SU-DHL-6 (cell line): ENCODE measurements around the gene IL17B.

Experiments used
- H2AFZ ChIP-seq: fragments of 200-600 bp; sonication (generic); 2 replicates; pipeline ENCODE4 v1.6.1; 2014; ENCODE audit warnings: low read depth, mild to moderate bottlenecking, moderate library complexity, mixed read lengths, antibody characterized with exemption, low read length; ENCODE audit not compliant: severe bottlenecking
- H3F3A ChIP-seq: fragments of 200-600 bp; shearing (Covaris generic); 2 replicates; pipeline ENCODE4 v1.6.0; 2016; ENCODE audit warnings: antibody characterized with exemption, mild to moderate bottlenecking; ENCODE audit not compliant: insufficient read depth
- H3K27ac ChIP-seq: fragments of 200-600 bp; sonication (generic); 2 replicates; pipeline ENCODE4 v1.5.1; 2016; ENCODE audit warnings: low read depth, mild to moderate bottlenecking, low read length, moderate library complexity, mixed read lengths
- H3K27me3 ChIP-seq: fragments of 200-600 bp; sonication (generic), shearing (Covaris generic); 2 replicates; pipeline ENCODE4 v1.6.0; 2014; ENCODE audit warnings: mild to moderate bottlenecking, low read length
- H3K36me3 ChIP-seq: fragments of 200-600 bp; sonication (generic); 2 replicates; pipeline ENCODE4 v1.6.1; 2014; ENCODE audit warnings: mild to moderate bottlenecking, low read length, mixed read lengths
- H3K4me2 ChIP-seq: fragments of 300-600, 200-600 bp; shearing (Covaris generic), sonication (generic); 2 replicates; pipeline ENCODE4 v1.6.0; 2014; ENCODE audit warnings: low read length, low read depth, mild to moderate bottlenecking; ENCODE audit not compliant: poor library complexity, severe bottlenecking
- H3K4me3 ChIP-seq: fragments of 200-600 bp; sonication (generic); 2 replicates; pipeline ENCODE4 v1.5.1; 2014; ENCODE audit warnings: antibody characterized with exemption, low read length, mild to moderate bottlenecking, mixed read lengths; ENCODE audit not compliant: insufficient read depth, poor library complexity, severe bottlenecking
- H3K79me2 ChIP-seq: fragments of 200-600 bp; sonication (generic); 2 replicates; pipeline ENCODE4 v1.6.1; 2014; ENCODE audit warnings: mild to moderate bottlenecking, low read length, moderate library complexity; ENCODE audit not compliant: insufficient read depth
- H3K9ac ChIP-seq: fragments of 200-600 bp; sonication (generic); 2 replicates; pipeline ENCODE4 v1.7.0; 2014; ENCODE audit warnings: mild to moderate bottlenecking, low read length
- H3K9me2 ChIP-seq: fragments of 200-600 bp; sonication (generic); replicated peaks from 2 replicates; pipeline ENCODE4 v1.6.1; 2014; ENCODE audit warnings: low read length; ENCODE audit not compliant: insufficient read depth
- H3K9me3 ChIP-seq: fragments of 200-600 bp; sonication (generic); 2 replicates; pipeline ENCODE4 v1.6.1; 2014; ENCODE audit warnings: low read length, mixed read lengths; ENCODE audit not compliant: insufficient read depth
- H4K20me1 ChIP-seq: fragments of 200-600 bp; sonication (generic); 2 replicates; pipeline ENCODE4 v1.6.1; 2014; ENCODE audit warnings: low read depth, mild to moderate bottlenecking, antibody characterized with exemption, low read length, moderate library complexity, mixed read lengths
- EZH2phosphoT487 ChIP-seq: fragments of 200-600 bp; sonication (generic), shearing (Covaris generic); conservative IDR thresholded peaks from 2 replicates; pipeline ENCODE4 v1.6.1; 2018; ENCODE audit warnings: mild to moderate bottlenecking, antibody characterized with exemption, low read length, moderate library complexity, mixed read lengths
- TF ChIP-seq, protein P1 (sequence below): fragments of 200-600 bp; sonication (generic); IDR thresholded peaks from one replicate; pipeline ENCODE4 v1.5.1; 2017; ENCODE audit warnings: antibody characterized with exemption, mild to moderate bottlenecking, low read length, moderate library complexity; ENCODE audit not compliant: insufficient read depth, poor library complexity, severe bottlenecking

Gene IL17B

DNA sequence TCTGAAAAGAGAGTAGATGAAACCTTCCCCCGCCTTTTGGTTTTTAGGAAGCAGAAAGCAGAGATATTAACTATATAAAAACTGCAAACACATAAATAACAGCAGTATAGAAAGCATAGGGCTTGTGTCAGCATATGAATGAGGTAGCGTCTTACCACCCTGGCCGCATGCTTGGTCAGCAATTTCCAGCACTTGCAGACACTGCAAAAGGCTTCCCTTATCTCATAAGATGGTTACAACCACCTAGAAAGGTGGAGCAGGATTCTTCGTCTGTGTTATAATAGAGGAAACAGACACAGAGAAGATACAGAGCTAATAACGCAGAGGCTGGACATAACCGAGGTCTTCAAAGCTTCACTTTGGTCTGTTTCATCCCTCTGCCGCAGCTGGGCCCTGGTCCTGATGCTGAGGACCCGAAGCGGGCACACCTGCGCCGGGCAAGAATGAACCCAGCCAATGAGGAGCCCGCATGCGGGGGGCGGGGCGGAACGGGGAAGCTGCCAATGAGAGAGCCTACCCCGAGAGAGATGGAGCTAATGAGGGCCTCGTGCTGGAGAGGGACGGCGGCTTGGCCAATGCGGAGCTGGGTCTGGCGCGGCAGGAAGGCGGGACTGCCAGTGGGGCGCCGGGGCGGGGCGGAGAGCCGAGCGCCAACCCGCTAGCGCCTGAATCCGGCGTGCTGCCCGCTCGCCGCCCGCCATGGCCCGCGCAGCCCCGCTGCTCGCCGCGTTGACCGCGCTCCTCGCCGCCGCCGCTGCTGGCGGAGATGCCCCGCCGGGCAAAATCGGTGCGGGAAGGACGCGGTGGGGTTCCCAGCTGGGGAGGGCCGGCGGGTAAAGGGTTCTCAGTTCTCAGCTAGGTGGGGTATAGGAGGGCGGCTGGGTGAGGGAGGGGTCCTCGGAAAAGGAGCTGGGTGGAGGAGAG lies 21.5 kb downstream of the IL17B start, which contains the start of gene PCYOX1L:
PCYOX1L (plus strand) TSS at position 677 of the 924 bp plus-strand sequence; CDS start at position 700, 23 bp downstream.
- H3K4me2 ChIP-seq, result peak within 1 kb of the TSS; percentile 93
- H4K20me1 ChIP-seq, result 0 out of 2 replicates have a peak, but pooled peaks cover 10% of the 10 kb centered on the region
- TF ChIP-seq EZH2phosphoT487, result no peak
- TF ChIP-seq, protein P1, sequence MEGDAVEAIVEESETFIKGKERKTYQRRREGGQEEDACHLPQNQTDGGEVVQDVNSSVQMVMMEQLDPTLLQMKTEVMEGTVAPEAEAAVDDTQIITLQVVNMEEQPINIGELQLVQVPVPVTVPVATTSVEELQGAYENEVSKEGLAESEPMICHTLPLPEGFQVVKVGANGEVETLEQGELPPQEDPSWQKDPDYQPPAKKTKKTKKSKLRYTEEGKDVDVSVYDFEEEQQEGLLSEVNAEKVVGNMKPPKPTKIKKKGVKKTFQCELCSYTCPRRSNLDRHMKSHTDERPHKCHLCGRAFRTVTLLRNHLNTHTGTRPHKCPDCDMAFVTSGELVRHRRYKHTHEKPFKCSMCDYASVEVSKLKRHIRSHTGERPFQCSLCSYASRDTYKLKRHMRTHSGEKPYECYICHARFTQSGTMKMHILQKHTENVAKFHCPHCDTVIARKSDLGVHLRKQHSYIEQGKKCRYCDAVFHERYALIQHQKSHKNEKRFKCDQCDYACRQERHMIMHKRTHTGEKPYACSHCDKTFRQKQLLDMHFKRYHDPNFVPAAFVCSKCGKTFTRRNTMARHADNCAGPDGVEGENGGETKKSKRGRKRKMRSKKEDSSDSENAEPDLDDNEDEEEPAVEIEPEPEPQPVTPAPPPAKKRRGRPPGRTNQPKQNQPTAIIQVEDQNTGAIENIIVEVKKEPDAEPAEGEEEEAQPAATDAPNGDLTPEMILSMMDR, result no peak
- peaks cover 21% of the 10 kb centered on the region; the same call in 1 of the 2 replicates for H3F3A ChIP-seq
- H3K27ac ChIP-seq, result peak within 1 kb of the TSS; percentile 62
- H3K9me3 ChIP-seq, result no peaks in the 10 kb centered on the region
- peak within 1 kb of the TSS; percentile 90 for H2AFZ ChIP-seq
- H3K9ac ChIP-seq, result peak within 1 kb of the TSS; percentile 95
- H3K79me2 ChIP-seq, result peaks cover 40% of the 10 kb centered on the region
- H3K4me3 ChIP-seq, result peak within 1 kb of the TSS; percentile 82
- peaks cover 13% of the 10 kb centered on the region for H3K36me3 ChIP-seq
- no peaks in the 10 kb centered on the region for H3K27me3 ChIP-seq
- no peaks in the 10 kb centered on the region for H3K9me2 ChIP-seq

DNA sequence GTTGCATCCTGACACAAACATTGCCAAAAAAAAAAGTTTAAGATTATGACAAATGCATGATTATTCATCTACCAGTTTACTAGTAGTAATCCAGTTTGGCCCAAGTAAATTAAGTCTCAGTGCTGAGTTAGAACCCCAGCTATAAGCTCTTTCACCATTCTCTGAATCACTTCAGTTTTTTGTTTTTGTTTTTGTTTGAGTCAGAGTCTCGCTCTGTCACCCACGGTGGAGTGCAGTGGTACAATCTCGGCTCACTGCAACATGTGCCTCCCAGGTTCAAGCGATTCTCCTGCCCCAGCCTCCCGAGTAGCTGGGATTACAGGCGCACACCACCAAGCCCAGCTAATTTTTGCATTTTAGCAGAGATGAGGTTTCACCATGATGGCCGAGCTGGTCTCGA lies 22.7 kb downstream of the IL17B start:
- Histone ChIP-seq H3K4me2 (peak overlapping the region; percentile 93), H3K4me3 (no peak overlapping the region), H3K36me3 (peaks cover 26% of the 10 kb centered on the region), H3K9me3 (no peaks in the 10 kb centered on the region), H3K27ac (peak overlapping the region; percentile 20; the same call in 1 of the 2 replicates), H3K79me2 (peaks cover 53% of the 10 kb centered on the region), H4K20me1 (0 out of 2 replicates have a peak, but pooled peaks cover 16% of the 10 kb centered on the region), H3F3A (peaks cover 26% of the 10 kb centered on the region; the same call in 1 of the 2 replicates), H3K27me3 (no peaks in the 10 kb centered on the region), H2AFZ (no peak overlapping the region), H3K9me2 (no peaks in the 10 kb centered on the region), H3K9ac (no peak overlapping the region)
- TF ChIP-seq, protein P1, result no peak
- no peak for TF ChIP-seq EZH2phosphoT487

DNA sequence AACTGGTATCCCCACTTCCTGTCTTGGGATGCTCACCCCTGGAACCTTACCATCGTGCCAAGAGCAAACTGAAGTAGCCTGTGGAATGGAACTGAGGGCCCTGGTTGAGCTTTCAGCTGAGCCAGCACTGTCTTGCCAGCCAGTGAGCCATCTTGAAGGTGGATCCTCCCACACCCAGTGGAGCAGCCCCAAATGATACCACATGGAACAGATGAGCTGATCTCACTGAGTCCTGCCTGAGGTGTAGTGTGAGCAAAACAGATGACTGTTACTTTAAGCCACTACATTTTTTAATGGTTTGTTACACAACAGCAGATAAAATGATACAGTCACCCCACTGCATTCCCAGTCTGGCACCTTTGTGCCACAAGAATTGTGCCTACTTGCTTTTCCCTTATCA lies 23.4 kb downstream of the IL17B start:
- no peak overlapping the region for H3K4me3 ChIP-seq
- H3K27me3 ChIP-seq, result no peaks in the 10 kb centered on the region
- H3K4me2 ChIP-seq, result peak overlapping the region; percentile 93
- H3K9ac ChIP-seq, result no peak overlapping the region
- TF ChIP-seq, protein P1, result no peak
- H3K9me2 ChIP-seq, result no peaks in the 10 kb centered on the region
- peaks cover 28% of the 10 kb centered on the region for H3K36me3 ChIP-seq
- H3K79me2 ChIP-seq, result peaks cover 55% of the 10 kb centered on the region
- no peak overlapping the region for H2AFZ ChIP-seq
- 0 out of 2 replicates have a peak, but pooled peaks cover 16% of the 10 kb centered on the region for H4K20me1 ChIP-seq
- peak overlapping the region; percentile 20; the same call in 1 of the 2 replicates for H3K27ac ChIP-seq
- peaks cover 26% of the 10 kb centered on the region; the same call in 1 of the 2 replicates for H3F3A ChIP-seq
- H3K9me3 ChIP-seq, result no peaks in the 10 kb centered on the region
